AG09319 (cell line): ENCODE data around the gene TMCC1.

ENCODE experiments used
- DNase-seq: peaks from one replicate; pipeline ENCODE4 v3.0.0-alpha.2; 2010; ENCODE audit warnings: low read depth; ENCODE audit errors: extremely low read depth
- CTCF ChIP-seq: IDR thresholded peaks from 2 replicates; pipeline ENCODE4 v1.5.1; 2011; ENCODE audit warnings: low read depth, mild to moderate bottlenecking, inconsistent platforms, low read length, moderate library complexity

Gene TMCC1

GRCh38 chr3:129934234-129935123 is 41.0 kb upstream of the TMCC1 start:
- peak; percentile 83 for TF ChIP-seq CTCF
- DNase-seq = no peak

- TF ChIP-seq CTCF = no peak
Measured at GRCh38 chr3:129933471-129933870, 40.0 kb upstream of the TMCC1 start.

GRCh38 chr3:129929383-129929782 is 35.9 kb upstream of the TMCC1 start:
- no peak for DNase-seq
- no peak for TF ChIP-seq CTCF

More at GRCh38 chr3:129933471-129933870, 40.0 kb upstream of the TMCC1 start:
- DNase-seq = no peak

GRCh38 chr3:129927072-129927471 is 33.6 kb upstream of the TMCC1 start:
- no peak for DNase-seq

GRCh38 chr3:129919806-129920205 is 26.3 kb upstream of the TMCC1 start:
- DNase-seq = no peak
- no peak for TF ChIP-seq CTCF

More at GRCh38 chr3:129927072-129927471, 33.6 kb upstream of the TMCC1 start:
- TF ChIP-seq CTCF = no peak

- DNase-seq = no peak
- no peak for TF ChIP-seq CTCF
Measured at GRCh38 chr3:129919357-129919756, 25.8 kb upstream of the TMCC1 start.

GRCh38 chr3:129918461-129918860 is 24.9 kb upstream of the TMCC1 start:
- DNase-seq = no peak
- no peak for TF ChIP-seq CTCF
